Ishikawa (cell line): ENCODE results near the gene RETSAT.

Experiments used
- CEBPB ChIP-seq: IDR thresholded peaks from 2 replicates; pipeline ENCODE4 v1.6.1; 2012
- CREB1 ChIP-seq: IDR thresholded peaks from 2 replicates; pipeline ENCODE4 v1.6.1; 2012; ENCODE audit warnings: low read depth
- EGR1 ChIP-seq: IDR thresholded peaks from 2 replicates; pipeline ENCODE4 v1.6.1; 2012
- EP300 ChIP-seq: IDR thresholded peaks from 2 replicates; pipeline ENCODE4 v1.6.1; 2012; ENCODE audit warnings: borderline replicate concordance
- FOXM1 ChIP-seq: IDR thresholded peaks from 2 replicates; pipeline ENCODE4 v1.6.1; 2012; ENCODE audit warnings: low read depth, borderline replicate concordance
- NFIC ChIP-seq: IDR thresholded peaks from 2 replicates; pipeline ENCODE4 v1.6.1; 2012
- RAD21 ChIP-seq: IDR thresholded peaks from 2 replicates; pipeline ENCODE4 v1.6.1; 2012; ENCODE audit warnings: low read depth
- TAF1 ChIP-seq: IDR thresholded peaks from 2 replicates; pipeline ENCODE4 v1.6.1; 2012; ENCODE audit warnings: low read depth, mild to moderate bottlenecking
- TCF12 ChIP-seq: IDR thresholded peaks from 2 replicates; pipeline ENCODE4 v1.6.1; 2012; ENCODE audit warnings: low read depth
- TEAD4 ChIP-seq: IDR thresholded peaks from 2 replicates; pipeline ENCODE4 v1.6.1; 2012
- YY1 ChIP-seq: IDR thresholded peaks from 2 replicates; pipeline ENCODE4 v1.6.1; 2012; ENCODE audit warnings: low read depth
- ZBTB7A ChIP-seq: IDR thresholded peaks from 2 replicates; pipeline ENCODE4 v1.6.1; 2012; ENCODE audit warnings: low read depth
- TF ChIP-seq, protein P1 (sequence below): IDR thresholded peaks from 2 replicates; pipeline ENCODE4 v1.6.1; 2012
- TF ChIP-seq, protein P2 (sequence below): IDR thresholded peaks from 2 replicates; pipeline ENCODE4 v1.6.1; 2012; ENCODE audit warnings: low read depth, mild to moderate bottlenecking
- TF ChIP-seq, protein P3 (sequence below): IDR thresholded peaks from 2 replicates; pipeline ENCODE4 v1.6.1; 2012

Gene RETSAT

GRCh38 chr2:85308201-85308600, 46.1 kb downstream of the RETSAT start:
- TF ChIP-seq TAF1, result no peak
- no peak for TF ChIP-seq EGR1
- no peak for TF ChIP-seq YY1
- TF ChIP-seq, protein P1, sequence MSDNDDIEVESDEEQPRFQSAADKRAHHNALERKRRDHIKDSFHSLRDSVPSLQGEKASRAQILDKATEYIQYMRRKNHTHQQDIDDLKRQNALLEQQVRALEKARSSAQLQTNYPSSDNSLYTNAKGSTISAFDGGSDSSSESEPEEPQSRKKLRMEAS, result no peak
- TF ChIP-seq, protein P2, sequence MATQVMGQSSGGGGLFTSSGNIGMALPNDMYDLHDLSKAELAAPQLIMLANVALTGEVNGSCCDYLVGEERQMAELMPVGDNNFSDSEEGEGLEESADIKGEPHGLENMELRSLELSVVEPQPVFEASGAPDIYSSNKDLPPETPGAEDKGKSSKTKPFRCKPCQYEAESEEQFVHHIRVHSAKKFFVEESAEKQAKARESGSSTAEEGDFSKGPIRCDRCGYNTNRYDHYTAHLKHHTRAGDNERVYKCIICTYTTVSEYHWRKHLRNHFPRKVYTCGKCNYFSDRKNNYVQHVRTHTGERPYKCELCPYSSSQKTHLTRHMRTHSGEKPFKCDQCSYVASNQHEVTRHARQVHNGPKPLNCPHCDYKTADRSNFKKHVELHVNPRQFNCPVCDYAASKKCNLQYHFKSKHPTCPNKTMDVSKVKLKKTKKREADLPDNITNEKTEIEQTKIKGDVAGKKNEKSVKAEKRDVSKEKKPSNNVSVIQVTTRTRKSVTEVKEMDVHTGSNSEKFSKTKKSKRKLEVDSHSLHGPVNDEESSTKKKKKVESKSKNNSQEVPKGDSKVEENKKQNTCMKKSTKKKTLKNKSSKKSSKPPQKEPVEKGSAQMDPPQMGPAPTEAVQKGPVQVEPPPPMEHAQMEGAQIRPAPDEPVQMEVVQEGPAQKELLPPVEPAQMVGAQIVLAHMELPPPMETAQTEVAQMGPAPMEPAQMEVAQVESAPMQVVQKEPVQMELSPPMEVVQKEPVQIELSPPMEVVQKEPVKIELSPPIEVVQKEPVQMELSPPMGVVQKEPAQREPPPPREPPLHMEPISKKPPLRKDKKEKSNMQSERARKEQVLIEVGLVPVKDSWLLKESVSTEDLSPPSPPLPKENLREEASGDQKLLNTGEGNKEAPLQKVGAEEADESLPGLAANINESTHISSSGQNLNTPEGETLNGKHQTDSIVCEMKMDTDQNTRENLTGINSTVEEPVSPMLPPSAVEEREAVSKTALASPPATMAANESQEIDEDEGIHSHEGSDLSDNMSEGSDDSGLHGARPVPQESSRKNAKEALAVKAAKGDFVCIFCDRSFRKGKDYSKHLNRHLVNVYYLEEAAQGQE, result no peak
- no peak for TF ChIP-seq CEBPB
- TF ChIP-seq TCF12, result no peak
- TF ChIP-seq EP300, result no peak
- no peak for TF ChIP-seq NFIC
- TF ChIP-seq, protein P3, sequence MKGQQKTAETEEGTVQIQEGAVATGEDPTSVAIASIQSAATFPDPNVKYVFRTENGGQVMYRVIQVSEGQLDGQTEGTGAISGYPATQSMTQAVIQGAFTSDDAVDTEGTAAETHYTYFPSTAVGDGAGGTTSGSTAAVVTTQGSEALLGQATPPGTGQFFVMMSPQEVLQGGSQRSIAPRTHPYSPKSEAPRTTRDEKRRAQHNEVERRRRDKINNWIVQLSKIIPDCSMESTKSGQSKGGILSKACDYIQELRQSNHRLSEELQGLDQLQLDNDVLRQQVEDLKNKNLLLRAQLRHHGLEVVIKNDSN, result no peak

GRCh38 chr2:85307527-85307897, 46.8 kb downstream of the RETSAT start:
- TF ChIP-seq YY1, result no peak

DNA sequence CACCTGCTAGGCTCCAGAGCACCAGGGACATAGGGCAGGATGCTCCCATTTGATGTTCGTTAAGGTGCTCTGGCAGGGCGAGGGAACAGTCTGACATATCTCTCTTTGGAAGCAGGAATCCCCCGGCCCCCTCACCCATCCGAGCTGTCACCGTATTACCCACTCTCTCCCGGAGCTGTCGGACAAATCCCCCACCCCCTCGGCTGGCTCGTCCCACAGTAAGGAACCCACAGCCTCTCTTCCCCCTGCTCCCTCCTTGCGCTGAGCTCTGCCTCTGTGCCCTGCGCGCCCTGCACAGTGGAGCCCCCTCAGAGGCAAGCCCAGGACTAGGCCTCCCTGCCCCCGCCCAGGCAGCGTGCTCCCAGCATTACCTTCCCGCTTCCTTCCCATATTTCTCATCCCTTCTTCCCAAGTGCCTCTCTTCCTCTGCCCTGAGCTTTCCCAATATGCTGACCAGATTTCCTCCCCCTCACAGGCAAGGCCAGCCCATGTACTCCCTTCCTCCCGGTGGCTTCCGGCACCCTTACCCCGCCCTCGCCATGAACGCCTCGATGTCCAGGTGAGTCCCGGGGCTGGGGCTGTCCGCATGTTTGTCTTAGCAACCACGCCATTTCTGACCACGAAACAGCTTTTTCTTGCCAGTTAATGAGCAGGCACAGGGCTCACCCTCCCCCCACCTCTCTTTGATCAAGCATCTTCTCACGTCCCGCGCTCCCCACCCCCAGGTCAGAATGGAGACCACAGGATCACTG, 50.4 kb downstream of the RETSAT start:
- TF ChIP-seq EGR1 (no peak), EP300 (no peak), TAF1 (no peak), TEAD4 (no peak), YY1 (no peak), TCF12 (no peak), FOXM1 (no peak), RAD21 (no peak), NFIC (no peak), CREB1 (no peak), CEBPB (no peak), ZBTB7A (no peak)
- TF ChIP-seq, protein P2, result no peak
- TF ChIP-seq, protein P3, result no peak
- TF ChIP-seq, protein P1, result no peak

DNA sequence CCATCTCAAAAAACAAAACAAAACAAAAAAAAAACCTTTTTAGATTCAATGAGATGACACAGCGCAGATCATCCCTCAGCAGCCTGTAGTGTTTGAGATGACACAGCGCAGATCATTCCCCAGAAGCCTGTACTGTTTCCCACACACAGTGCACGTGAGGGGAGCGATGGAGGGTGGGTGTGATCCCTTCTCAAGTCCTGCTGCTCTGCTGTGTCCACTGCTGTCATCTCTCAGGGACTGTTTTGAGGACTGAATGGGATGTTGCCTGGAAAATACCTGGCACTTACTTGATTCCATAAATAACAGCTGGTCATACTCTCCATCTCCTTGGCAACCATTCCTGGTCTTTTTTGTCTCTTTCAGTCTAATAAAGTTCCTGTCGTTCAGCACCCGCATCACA, 52.2 kb downstream of the RETSAT start:
- TF ChIP-seq YY1 (no peak), RAD21 (no peak)
